SK-N-MC (cell line): ENCODE results near the gene RARS1.
A peak's percentile ranks its signal among the peaks of the same experiment; 100 is the strongest.

Experiments
- DNase-seq: peaks from one replicate; pipeline ENCODE4 v3.0.0-alpha.2; 2011; ENCODE audit warnings: low read depth, low spot score
- H3K27ac ChIP-seq: fragments of 200-600 bp; sonication (generic); 2 replicates; pipeline ENCODE4 v1.5.1; 2016; ENCODE audit warnings: mixed run types
- H3K36me3 ChIP-seq: fragments of 200-600 bp; sonication (generic); 2 replicates; pipeline ENCODE4 v1.6.1; 2017; ENCODE audit warnings: antibody characterized with exemption, low read length, mixed read lengths; ENCODE audit not compliant: insufficient read depth
- H3K4me3 ChIP-seq: fragments of 200-600 bp; sonication (generic); 2 replicates; pipeline ENCODE4 v1.5.1; 2016
- H3K9ac ChIP-seq: fragments of 200-600 bp; sonication (generic); 2 replicates; pipeline ENCODE4 v1.8.0; 2017; ENCODE audit warnings: mixed run types, mixed read lengths; ENCODE audit not compliant: insufficient read length
- H3K9me3 ChIP-seq: fragments of 200-600 bp; sonication (generic); 2 replicates; pipeline ENCODE4 v1.6.1; 2017; ENCODE audit warnings: low read depth, mild to moderate bottlenecking, antibody characterized with exemption, low read length, moderate library complexity, mixed read lengths
- EZH2 ChIP-seq: fragments of 200-600 bp; sonication (generic); IDR thresholded peaks from one replicate; pipeline ENCODE4 v1.6.1; 2017; ENCODE audit warnings: antibody characterized with exemption
- FOXP2 ChIP-seq: optimal IDR thresholded peaks from 2 replicates; pipeline ENCODE3; 2011; ENCODE audit warnings: mild to moderate bottlenecking, moderate library complexity; ENCODE audit not compliant: insufficient read depth; ENCODE audit errors: extremely low read length, control extremely low read depth
- POLR2AphosphoS5 ChIP-seq: IDR thresholded peaks from 2 replicates; pipeline ENCODE4 v1.6.1; 2012; ENCODE audit warnings: mild to moderate bottlenecking, low read depth, low read length, borderline replicate concordance

RARS1 gene

DNA sequence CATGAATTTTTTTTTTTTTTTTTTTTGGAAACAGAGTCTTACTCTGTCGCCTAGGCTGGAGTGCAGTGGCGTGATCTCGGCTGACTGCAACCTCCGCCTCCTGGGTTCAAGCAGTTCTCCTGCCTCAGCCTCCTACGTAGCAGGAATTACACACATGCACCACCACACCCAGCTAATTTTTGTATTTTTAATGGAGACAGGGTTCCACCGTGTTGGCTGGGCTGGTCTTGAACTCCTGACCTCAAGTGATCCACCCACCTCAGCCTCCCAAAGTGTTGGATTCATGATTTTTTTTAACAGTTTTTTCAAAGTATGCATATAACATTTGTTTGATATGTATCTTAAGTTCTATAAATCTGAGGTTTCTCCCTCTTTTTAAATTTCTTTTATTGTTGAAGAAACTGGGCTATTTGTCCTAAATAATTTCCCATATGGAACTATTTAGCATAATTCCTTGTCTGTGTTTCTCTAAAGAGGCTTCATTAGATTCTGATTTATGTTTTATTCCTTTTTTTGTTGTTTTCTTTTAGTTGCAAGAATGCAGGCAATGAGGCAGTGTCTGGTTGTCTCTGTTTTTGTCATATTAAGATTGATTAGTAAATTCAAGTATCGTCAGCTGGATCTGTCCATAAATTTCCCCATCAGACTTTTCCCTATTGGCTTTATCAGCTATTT is 16.4 kb downstream of the RARS1 start:
- Histone ChIP-seq H3K4me3 (no peak overlapping the region), H3K36me3 (peaks cover 58% of the 10 kb centered on the region), H3K9ac (no peak overlapping the region), H3K9me3 (no peaks in the 10 kb centered on the region), H3K27ac (no peak overlapping the region)
- DNase-seq: no peak
- TF ChIP-seq EZH2 (no peak), FOXP2 (no peak)

DNA sequence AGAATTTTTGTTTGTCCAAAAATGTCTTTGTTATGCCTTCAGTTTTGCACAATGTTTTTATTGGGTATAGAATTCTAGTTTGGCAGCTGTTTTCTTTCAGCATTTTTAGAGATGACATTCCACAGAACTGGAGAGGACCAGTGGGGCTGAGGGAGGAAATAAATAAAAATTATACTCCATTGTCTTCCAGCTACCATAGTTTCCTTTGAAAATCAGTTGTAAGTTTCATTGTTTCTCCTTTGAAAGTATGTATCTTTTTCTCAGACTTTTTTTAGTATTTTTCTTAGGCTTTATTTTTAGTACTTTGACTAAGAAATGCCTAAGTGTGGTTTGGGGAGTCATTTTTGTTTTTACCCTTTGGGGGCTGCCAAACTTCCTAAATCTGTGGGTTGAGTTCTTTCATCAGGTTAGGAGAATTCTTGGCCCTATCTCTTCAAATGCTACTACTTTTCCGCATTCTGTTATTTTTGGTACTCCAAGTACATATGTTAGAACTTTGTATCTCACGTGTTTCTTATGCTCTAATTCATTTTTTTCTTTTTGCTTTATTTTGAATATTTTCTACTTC is 27.7 kb downstream of the RARS1 start:
- no peak for TF ChIP-seq EZH2
- no peak for TF ChIP-seq POLR2AphosphoS5
- TF ChIP-seq FOXP2: no peak
- no peak overlapping the region for H3K27ac ChIP-seq
- H3K9me3 ChIP-seq: peaks cover 23% of the 10 kb centered on the region
- no peak for DNase-seq
- H3K9ac ChIP-seq: no peak overlapping the region
- peaks cover 97% of the 10 kb centered on the region for H3K36me3 ChIP-seq
- no peak overlapping the region for H3K4me3 ChIP-seq

- H3K9me3 ChIP-seq: no peaks in the 10 kb centered on the region
- no peak for TF ChIP-seq POLR2AphosphoS5
- no peak for TF ChIP-seq FOXP2
- TF ChIP-seq EZH2: no peak
- H3K36me3 ChIP-seq: no peaks in the 10 kb centered on the region
- H3K27ac ChIP-seq: no peak overlapping the region
- no peak overlapping the region for H3K4me3 ChIP-seq
- no peak for DNase-seq
- H3K9ac ChIP-seq: no peak overlapping the region
Observed at GRCh38 chr5:168525856-168526255, 39.6 kb downstream of the RARS1 start.

DNA sequence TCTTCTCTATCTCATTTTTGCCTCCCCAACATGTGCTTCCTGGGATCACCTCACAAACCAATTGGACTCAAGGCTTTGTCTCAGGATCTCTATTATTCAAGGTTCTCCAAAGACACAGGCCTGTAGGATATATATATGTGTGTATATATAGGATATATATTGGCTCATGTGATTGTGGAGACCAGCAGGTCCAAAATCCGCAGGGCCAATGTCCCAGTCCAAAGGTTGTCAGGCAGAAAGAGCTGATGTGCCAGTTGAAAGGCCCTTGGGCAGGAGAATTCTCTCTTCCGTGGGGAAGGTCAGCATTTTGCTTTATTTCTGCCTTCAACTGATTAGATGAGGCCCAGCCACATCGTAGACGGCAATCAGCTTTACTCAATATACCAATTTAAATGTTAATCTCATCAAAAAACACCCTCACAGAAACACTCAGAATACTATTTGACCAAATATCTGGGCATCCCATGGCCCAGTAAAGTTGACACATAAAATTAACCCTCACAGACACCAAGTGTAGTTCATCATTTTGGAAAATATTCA is 41.6 kb downstream of the RARS1 start:
- H3K4me3 ChIP-seq: no peak overlapping the region
- H3K27ac ChIP-seq: no peak overlapping the region
- DNase-seq: no peak
- no peak overlapping the region for H3K9ac ChIP-seq
- no peaks in the 10 kb centered on the region for H3K36me3 ChIP-seq
- TF ChIP-seq POLR2AphosphoS5: no peak
- TF ChIP-seq FOXP2: no peak
- no peak for TF ChIP-seq EZH2
- no peaks in the 10 kb centered on the region for H3K9me3 ChIP-seq

- DNase-seq: no peak
- H3K36me3 ChIP-seq: no peaks in the 10 kb centered on the region
- H3K9ac ChIP-seq: no peak within 1 kb of the TSS
- TF ChIP-seq FOXP2: no peak
- H3K4me3 ChIP-seq: peak within 1 kb of the TSS; percentile 49
- H3K9me3 ChIP-seq: no peaks in the 10 kb centered on the region
- H3K27ac ChIP-seq: no peak within 1 kb of the TSS
Observed at GRCh38 chr5:168528521-168529373, 42.5 kb downstream of the RARS1 start, which contains the start of gene FBLL1. TSS of gene FBLL1 (plus strand) at chr5:168529305. CDS start at chr5:168529505, 200 bp downstream.

DNA sequence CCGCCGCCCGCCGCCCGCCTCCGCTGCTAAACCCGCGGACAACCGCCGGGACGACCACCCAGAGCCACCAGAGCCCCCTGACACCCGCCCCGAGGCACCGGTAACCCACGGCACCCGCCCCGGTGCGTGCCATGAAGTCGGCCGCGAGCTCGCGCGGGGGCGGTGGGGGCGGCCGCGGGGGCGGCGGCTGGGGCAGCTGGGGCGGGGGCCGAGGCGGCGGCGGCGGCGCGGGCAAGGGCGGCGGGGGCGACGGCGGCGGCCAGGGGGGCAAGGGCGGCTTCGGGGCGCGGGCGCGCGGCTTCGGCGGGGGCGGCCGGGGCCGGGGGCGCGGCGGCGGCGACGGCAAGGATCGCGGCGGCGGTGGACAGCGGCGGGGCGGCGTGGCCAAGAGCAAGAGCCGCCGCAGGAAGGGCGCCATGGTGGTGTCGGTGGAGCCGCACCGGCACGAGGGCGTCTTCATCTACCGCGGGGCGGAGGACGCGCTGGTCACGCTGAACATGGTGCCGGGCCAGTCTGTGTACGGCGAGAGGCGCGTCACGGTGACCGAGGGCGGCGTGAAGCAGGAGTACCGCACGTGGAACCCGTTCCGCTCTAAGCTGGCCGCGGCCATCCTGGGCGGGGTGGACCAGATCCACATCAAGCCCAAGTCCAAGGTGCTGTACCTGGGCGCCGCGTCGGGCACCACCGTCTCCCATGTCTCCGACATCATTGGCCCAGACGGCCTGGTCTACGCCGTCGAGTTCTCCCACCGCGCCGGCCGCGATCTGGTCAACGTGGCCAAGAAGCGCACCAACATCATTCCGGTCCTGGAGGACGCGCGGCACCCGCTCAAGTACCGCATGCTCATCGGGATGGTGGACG is 43.3 kb downstream of the RARS1 start:
- Histone ChIP-seq H3K27ac (no peak overlapping the region), H3K36me3 (no peaks in the 10 kb centered on the region), H3K4me3 (no peak overlapping the region), H3K9ac (no peak overlapping the region), H3K9me3 (no peaks in the 10 kb centered on the region)
- DNase-seq: no peak
- TF ChIP-seq EZH2: no peak
- TF ChIP-seq POLR2AphosphoS5: no peak
- no peak for TF ChIP-seq FOXP2

DNA sequence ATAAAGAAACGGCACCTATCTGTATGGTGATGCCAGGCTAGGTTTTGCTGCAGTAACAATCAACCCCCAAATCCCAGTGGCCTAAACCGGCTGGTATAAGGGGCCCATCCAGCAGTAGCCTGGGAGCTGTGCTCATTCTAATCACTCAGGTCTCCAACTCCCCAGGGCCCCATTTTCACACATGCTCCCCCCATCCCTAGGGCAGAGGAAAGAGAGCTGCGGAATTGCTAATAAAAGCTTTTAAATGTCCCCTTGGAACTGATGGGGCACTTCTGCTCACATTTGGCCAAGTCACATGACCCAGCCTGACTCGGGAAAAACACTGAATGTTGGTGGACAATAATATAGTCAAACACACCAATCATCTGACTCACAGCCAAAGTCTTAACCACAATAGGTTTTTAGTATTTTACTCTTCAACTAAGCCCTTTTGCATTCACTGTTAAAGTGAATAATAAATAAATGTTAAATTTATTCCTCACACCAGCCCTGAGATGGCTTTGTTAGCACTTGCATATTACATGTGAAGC is 44.4 kb downstream of the RARS1 start:
- no peak overlapping the region for H3K27ac ChIP-seq
- no peak overlapping the region for H3K4me3 ChIP-seq
- TF ChIP-seq EZH2 (no peak), FOXP2 (no peak), POLR2AphosphoS5 (no peak)
- no peaks in the 10 kb centered on the region for H3K36me3 ChIP-seq
- H3K9ac ChIP-seq: no peak overlapping the region
- DNase-seq: no peak
- no peaks in the 10 kb centered on the region for H3K9me3 ChIP-seq
